ENCODE measurements around the gene EPS15.
A peak's percentile ranks its signal among the peaks of the same experiment; 100 is the strongest.
"Not testable (repeated sequence)": the region's sequence is repeated elsewhere in the genome, so short reads cannot be mapped to it uniquely, and the experiment has no call there.

The EPS15 gene

GRCh38 chr1:51553911-51554310 is 34.8 kb upstream of the EPS15 start:
- Mint-ChIP-seq H3K4me1 (ENCODE audit: low read depth) (peaks cover 20% of the 10 kb centered on the region), H3K27me3 (no peaks in the 10 kb centered on the region), H3K4me3 (no peak overlapping the region), H3K27ac (no peak overlapping the region), H3K9me3 (peaks cover 3% of the 10 kb centered on the region), H3K36me3 (ENCODE audit: low read depth) (no peaks in the 10 kb centered on the region)
- DNase-seq: no peak

DNA sequence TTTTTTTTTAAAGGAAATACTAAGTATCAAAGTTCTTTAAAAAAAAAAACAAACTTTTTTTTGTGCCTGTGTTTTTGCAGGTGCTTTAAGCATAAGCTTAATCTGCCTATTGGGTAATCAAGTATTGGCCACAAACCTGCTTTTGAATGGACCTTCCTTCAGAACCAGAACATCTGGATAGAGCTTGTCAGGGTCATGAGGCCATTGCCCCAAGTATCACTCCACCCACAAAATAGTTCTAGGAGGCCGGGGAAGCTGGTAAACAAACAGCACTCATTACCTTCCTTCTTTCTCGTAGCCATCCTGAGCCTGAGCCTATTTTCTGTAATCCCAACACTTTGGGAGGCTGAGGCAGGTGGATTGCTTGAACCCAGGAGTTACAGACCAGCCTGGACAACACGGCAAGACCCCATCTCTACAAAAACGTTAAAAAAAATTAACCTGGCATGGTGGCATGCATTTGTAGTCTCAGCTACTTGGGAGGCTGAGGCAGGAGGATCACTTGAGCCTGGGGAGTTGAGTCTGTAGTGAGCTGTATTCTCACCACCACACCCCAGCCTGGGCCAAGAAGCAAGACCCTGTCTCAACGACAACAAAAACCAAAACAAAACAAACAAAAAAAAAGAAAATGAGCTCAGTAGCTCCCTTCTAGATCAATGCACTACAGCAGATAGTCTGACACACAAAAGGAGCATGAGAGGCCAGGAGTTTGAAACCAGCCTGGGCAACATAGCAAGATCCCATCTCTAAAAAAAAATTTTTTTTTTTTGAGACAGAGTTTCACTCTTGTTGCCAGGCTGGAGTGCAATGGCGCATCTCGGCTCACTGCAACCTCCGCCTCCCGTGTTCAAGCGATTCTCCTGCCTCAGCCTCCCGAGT is 34.1 kb upstream of the EPS15 start:
- H3K4me1 Mint-ChIP-seq (ENCODE audit: low read depth): peaks cover 20% of the 10 kb centered on the region
- DNase-seq: no peak
- no peak overlapping the region for H3K4me3 Mint-ChIP-seq
- no peaks in the 10 kb centered on the region for H3K36me3 Mint-ChIP-seq (ENCODE audit: low read depth)
- peaks cover 3% of the 10 kb centered on the region for H3K9me3 Mint-ChIP-seq
- no peaks in the 10 kb centered on the region for H3K27me3 Mint-ChIP-seq
- H3K27ac Mint-ChIP-seq: no peak overlapping the region

GRCh38 chr1:51551848-51552296 is 32.8 kb upstream of the EPS15 start:
- no peaks in the 10 kb centered on the region for H3K36me3 Mint-ChIP-seq (ENCODE audit: low read depth)
- no peaks in the 10 kb centered on the region for H3K27me3 Mint-ChIP-seq
- peaks cover 19% of the 10 kb centered on the region for H3K4me1 Mint-ChIP-seq (ENCODE audit: low read depth)
- peaks cover 3% of the 10 kb centered on the region for H3K9me3 Mint-ChIP-seq
- no peak overlapping the region for H3K4me3 Mint-ChIP-seq
- DNase-seq: no peak
- H3K27ac Mint-ChIP-seq: no peak overlapping the region

DNA sequence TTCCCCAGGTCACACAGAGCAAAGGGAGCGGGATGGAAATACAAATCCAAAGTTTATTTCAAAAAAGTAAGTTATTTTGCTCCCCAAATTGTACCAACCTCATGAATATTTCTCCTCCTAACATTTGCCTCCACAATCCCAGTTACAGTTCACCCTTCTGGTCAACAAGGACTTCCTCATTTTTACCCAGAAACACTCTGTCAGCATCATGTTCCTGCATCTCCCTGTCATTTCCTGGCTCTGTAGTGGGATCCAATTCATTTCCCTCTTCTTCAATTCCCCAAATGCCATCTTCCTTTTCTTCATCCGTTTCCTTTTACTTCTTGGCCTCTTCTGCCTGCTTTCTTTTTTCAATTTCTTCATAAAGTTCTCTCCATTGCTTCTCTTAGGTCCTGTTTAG is 32.0 kb upstream of the EPS15 start:
- peaks cover 19% of the 10 kb centered on the region for H3K4me1 Mint-ChIP-seq (ENCODE audit: low read depth)
- no peaks in the 10 kb centered on the region for H3K27me3 Mint-ChIP-seq
- no peak overlapping the region for H3K4me3 Mint-ChIP-seq
- H3K36me3 Mint-ChIP-seq (ENCODE audit: low read depth): no peaks in the 10 kb centered on the region
- H3K9me3 Mint-ChIP-seq: peaks cover 3% of the 10 kb centered on the region
- no peak overlapping the region for H3K27ac Mint-ChIP-seq
- no peak for DNase-seq

GRCh38 chr1:51549901-51550300 is 30.8 kb upstream of the EPS15 start:
- Mint-ChIP-seq H3K4me3 (no peak overlapping the region), H3K4me1 (ENCODE audit: low read depth) (peaks cover 19% of the 10 kb centered on the region), H3K9me3 (peaks cover 3% of the 10 kb centered on the region), H3K27me3 (no peaks in the 10 kb centered on the region), H3K27ac (no peak overlapping the region), H3K36me3 (ENCODE audit: low read depth) (no peaks in the 10 kb centered on the region)
- no peak for DNase-seq

DNA sequence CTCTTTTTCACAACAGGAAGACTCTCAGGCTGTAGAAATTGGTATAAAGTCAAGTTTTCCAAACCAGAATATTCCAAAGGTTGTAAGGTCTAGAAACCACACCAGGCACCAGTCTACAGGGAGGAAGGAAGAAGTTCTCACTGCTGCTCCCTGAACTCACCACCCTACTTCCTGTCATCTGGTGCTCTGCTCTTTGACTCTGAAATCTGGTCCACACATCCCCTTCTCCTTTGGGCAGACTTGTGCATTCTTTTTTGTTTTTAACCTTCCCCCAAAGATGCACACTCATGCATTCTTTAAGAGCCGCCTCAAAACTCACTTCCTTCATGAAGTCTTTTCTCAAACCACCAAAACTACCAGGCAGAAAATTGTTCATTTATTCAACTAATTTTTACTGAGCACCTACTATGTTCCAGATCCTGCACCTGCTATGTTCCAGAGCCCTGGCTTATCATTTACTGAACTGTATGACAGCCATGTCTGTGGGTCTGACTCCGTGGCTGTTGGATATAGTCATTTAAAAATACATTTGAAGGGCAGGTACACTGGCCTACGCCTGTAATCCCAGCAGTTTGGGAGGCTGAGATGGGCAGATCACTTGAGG is 30.1 kb upstream of the EPS15 start:
- H3K9me3 Mint-ChIP-seq: peaks cover 3% of the 10 kb centered on the region
- H3K4me3 Mint-ChIP-seq: no peak overlapping the region
- H3K27me3 Mint-ChIP-seq: no peaks in the 10 kb centered on the region
- H3K36me3 Mint-ChIP-seq (ENCODE audit: low read depth): no peaks in the 10 kb centered on the region
- H3K4me1 Mint-ChIP-seq (ENCODE audit: low read depth): peaks cover 22% of the 10 kb centered on the region
- H3K27ac Mint-ChIP-seq: peak overlapping the region; percentile 60
- DNase-seq: no peak

DNA sequence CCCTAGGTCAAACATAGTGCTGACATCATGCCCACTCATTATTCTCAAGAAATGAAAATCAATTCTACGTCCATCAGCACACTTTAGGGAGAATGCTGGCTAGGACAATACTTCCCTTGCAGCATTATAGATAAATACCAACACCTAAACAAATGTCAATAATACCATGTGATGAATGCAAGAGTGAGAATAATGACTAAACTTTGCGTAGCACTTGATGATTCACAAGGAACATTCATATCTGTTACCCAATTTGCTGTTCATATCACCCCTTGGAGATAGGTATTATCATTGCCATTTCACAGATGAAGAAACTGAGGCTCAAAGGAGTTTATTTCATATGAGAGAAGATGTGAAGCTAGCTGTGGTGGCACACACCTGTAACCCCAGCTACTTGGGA is 24.8 kb upstream of the EPS15 start:
- DNase-seq: no peak
- no peaks in the 10 kb centered on the region for H3K27me3 Mint-ChIP-seq
- no peaks in the 10 kb centered on the region for H3K36me3 Mint-ChIP-seq (ENCODE audit: low read depth)
- H3K9me3 Mint-ChIP-seq: no peaks in the 10 kb centered on the region
- H3K4me1 Mint-ChIP-seq (ENCODE audit: low read depth): peaks cover 36% of the 10 kb centered on the region
- no peak overlapping the region for H3K27ac Mint-ChIP-seq
- H3K4me3 Mint-ChIP-seq: no peak overlapping the region

- no peaks in the 10 kb centered on the region for H3K9me3 Mint-ChIP-seq
- no peak overlapping the region for H3K27ac Mint-ChIP-seq
- H3K4me3 Mint-ChIP-seq: no peak overlapping the region
- no peaks in the 10 kb centered on the region for H3K36me3 Mint-ChIP-seq (ENCODE audit: low read depth)
- no peak for DNase-seq
- H3K4me1 Mint-ChIP-seq (ENCODE audit: low read depth): peaks cover 30% of the 10 kb centered on the region
- H3K27me3 Mint-ChIP-seq: no peaks in the 10 kb centered on the region
Measured at GRCh38 chr1:51542158-51542953, 23.3 kb upstream of the EPS15 start.

DNA sequence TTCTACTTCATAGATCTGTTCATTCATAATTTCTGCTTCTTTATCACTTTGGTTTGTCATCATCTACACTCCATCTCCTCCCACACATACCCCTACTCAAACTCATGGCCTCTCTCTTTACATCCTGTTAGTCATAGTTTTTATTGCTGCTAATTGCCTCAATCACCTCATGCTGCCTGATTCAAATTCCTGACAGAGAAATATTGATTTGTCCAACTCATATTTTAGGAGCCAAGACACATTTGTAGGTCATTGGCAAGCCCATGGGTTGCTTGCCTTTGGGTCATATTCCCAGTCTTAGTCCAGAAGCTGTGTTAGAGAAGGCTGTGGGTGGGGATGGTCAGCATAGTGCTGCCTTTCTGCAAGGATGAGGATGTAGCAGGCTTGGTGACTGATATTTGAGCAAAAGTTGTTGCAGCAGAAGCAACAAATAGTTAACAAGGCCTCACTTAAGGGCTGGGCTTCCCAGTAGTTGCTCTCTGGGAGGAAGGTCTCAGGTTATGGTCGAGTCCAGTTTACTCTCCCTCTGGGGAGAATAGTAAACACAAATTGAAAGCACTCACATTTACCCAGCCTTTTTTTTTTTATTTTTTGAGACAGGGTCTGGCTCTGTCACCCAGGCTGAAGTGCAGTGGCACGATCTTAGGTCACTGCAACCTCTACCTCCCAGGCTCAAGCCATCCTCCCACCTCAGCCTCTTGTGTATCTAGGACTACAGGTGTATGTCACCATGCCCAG is 22.4 kb upstream of the EPS15 start:
- Mint-ChIP-seq H3K4me3 (peak overlapping the region; percentile 1), H3K9me3 (no peaks in the 10 kb centered on the region), H3K36me3 (ENCODE audit: low read depth) (no peaks in the 10 kb centered on the region), H3K27me3 (no peaks in the 10 kb centered on the region), H3K4me1 (ENCODE audit: low read depth) (peaks cover 30% of the 10 kb centered on the region), H3K27ac (peak overlapping the region; percentile 71)
- no peak for DNase-seq

DNA sequence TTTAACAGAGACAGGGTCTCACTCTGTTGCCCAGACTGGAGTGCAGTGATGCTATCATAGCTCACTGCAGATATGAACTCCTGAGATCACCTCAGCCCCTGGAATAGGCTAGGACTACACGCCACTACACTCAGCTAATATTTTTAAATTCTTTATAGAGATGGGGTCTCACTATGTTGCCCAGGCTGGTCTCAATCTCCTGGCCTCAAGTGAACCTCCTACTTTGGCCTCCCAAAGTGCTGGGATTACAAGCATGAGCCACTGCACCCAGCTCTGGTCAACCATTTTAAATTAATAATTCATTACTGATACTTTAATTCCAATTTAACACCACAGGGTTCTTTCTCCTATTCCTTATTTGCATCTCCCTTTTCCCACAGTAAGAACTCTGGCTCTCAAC is 18.5 kb upstream of the EPS15 start:
- no peaks in the 10 kb centered on the region for H3K9me3 Mint-ChIP-seq
- no peak overlapping the region for H3K4me3 Mint-ChIP-seq
- no peak overlapping the region for H3K27ac Mint-ChIP-seq
- H3K4me1 Mint-ChIP-seq (ENCODE audit: low read depth): peaks cover 31% of the 10 kb centered on the region
- no peak for DNase-seq
- H3K36me3 Mint-ChIP-seq (ENCODE audit: low read depth): no peaks in the 10 kb centered on the region
- H3K27me3 Mint-ChIP-seq: no peaks in the 10 kb centered on the region

DNA sequence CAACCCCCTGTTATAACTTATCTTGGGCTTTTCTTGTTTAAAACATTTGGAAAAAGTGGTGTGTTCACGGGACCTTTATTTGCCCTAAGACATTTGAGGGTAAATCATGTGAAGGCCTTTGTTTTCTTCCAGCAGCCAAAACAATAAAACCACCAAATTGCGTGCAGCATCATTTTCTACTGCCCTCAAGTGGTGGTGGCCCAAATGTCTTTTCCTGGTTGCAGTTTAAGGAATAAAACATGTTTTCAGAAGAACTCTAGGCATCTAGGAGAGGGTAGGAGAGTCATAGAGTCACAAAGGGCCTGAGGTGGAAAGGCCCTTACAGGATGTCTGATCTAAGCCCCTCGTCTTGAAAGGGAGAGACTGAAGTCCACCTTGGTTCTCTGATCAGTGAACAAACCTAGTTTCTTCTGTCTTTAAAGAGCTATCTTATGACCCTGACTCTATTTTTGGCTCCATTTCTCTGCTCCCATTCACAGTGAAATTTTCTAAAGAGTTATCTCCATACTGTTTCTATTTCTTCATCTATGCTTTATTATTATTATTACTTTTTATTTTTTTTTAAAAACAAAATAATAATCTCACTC is 16.0 kb upstream of the EPS15 start:
- Mint-ChIP-seq H3K27me3 (no peaks in the 10 kb centered on the region), H3K4me1 (ENCODE audit: low read depth) (peaks cover 15% of the 10 kb centered on the region), H3K9me3 (no peaks in the 10 kb centered on the region), H3K27ac (no peak overlapping the region), H3K4me3 (no peak overlapping the region), H3K36me3 (ENCODE audit: low read depth) (no peaks in the 10 kb centered on the region)
- DNase-seq: no peak

DNA sequence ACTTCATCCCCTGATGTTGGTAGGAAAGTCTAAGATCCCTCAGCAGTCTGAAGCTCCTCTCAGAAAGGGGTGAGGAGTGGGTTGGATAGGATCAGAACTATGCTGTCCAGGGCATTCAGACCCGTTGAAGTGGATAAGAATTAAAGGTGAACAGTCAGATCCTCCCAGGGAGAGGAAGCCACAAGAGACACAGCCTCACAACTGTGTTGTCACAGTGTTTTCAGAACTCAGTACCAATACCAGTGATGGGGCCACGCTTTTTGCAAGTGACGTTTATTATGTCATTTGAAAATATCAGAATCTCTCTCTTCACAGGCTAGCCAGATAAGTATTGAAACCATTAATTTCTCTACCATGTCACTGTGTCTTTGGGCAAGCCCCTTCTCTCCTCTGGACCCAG is 15.4 kb upstream of the EPS15 start:
- H3K4me1 Mint-ChIP-seq (ENCODE audit: low read depth): peaks cover 12% of the 10 kb centered on the region
- H3K36me3 Mint-ChIP-seq (ENCODE audit: low read depth): no peaks in the 10 kb centered on the region
- DNase-seq: no peak
- H3K27ac Mint-ChIP-seq: peak overlapping the region; percentile 30
- no peak overlapping the region for H3K4me3 Mint-ChIP-seq
- no peaks in the 10 kb centered on the region for H3K9me3 Mint-ChIP-seq
- no peaks in the 10 kb centered on the region for H3K27me3 Mint-ChIP-seq

DNA sequence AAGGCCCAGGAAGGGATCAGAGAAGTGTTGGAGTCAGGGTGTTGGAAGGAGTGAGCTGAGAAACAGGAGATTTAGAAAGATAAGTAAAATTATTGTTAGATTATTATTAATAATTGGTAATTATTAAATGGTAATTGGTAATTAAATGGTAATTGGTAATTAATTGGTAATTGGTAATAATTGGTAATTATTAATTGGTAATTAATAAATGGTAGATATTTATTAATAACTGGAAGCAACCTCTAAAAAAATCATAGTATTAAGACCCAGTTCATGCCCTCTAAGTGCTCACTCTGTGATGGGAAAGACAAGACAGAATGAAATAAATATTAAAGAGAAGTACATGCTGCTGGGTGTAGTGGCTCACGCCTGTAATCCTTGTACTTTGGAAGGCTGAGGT is 13.8 kb upstream of the EPS15 start:
- DNase-seq: no peak
- Mint-ChIP-seq H3K36me3 (ENCODE audit: low read depth) (no peaks in the 10 kb centered on the region), H3K27ac (no peak overlapping the region), H3K9me3 (no peaks in the 10 kb centered on the region), H3K4me3 (no peak overlapping the region), H3K27me3 (no peaks in the 10 kb centered on the region), H3K4me1 (ENCODE audit: low read depth) (peaks cover 12% of the 10 kb centered on the region)

- not testable (repeated sequence) for H3K36me3 Mint-ChIP-seq (ENCODE audit: low read depth); H3K27ac Mint-ChIP-seq
Measured at GRCh38 chr1:51530447-51530846, 11.4 kb upstream of the EPS15 start.

More at GRCh38 chr1:51530447-51530846, 11.4 kb upstream of the EPS15 start:
- not testable (repeated sequence) for H3K9me3 Mint-ChIP-seq, DNase-seq, H3K4me3 Mint-ChIP-seq, H3K27me3 Mint-ChIP-seq
- peaks cover 12% of the 10 kb centered on the region for H3K4me1 Mint-ChIP-seq (ENCODE audit: low read depth)
